22Rv1 (cell line): ENCODE results near the gene MAMLD1.

Experiments
- ZFX ChIP-seq: fragments of 450-650 bp; IDR thresholded peaks from 2 replicates; pipeline ENCODE4 v1.6.1; 2017; ENCODE audit warnings: antibody characterized with exemption, borderline replicate concordance
- TF ChIP-seq, protein P1 (sequence below): fragments of 450-650 bp; IDR thresholded peaks from 2 replicates; pipeline ENCODE4 v1.5.1; 2017; ENCODE audit warnings: mild to moderate bottlenecking

DNA sequence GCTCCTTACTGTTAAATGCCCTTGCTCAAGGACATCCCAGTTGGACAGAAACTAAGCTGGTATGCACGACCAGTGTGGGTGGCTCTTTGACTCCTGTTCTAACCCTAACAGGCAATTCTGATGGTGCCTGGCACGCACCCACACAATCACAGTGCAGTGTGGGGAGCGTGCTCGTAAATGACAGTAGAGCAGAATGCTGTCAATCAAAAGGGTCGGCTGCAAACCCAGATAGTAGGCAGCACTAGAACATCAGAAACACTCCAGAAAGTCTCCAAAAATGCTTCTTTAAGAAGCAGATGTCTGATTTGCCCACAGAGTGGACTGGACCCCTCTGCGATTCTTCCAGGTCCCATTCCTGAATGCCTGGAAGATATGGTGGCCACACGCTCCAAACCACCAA is 167.7 kb downstream of the MAMLD1 start:
- TF ChIP-seq, protein P1, sequence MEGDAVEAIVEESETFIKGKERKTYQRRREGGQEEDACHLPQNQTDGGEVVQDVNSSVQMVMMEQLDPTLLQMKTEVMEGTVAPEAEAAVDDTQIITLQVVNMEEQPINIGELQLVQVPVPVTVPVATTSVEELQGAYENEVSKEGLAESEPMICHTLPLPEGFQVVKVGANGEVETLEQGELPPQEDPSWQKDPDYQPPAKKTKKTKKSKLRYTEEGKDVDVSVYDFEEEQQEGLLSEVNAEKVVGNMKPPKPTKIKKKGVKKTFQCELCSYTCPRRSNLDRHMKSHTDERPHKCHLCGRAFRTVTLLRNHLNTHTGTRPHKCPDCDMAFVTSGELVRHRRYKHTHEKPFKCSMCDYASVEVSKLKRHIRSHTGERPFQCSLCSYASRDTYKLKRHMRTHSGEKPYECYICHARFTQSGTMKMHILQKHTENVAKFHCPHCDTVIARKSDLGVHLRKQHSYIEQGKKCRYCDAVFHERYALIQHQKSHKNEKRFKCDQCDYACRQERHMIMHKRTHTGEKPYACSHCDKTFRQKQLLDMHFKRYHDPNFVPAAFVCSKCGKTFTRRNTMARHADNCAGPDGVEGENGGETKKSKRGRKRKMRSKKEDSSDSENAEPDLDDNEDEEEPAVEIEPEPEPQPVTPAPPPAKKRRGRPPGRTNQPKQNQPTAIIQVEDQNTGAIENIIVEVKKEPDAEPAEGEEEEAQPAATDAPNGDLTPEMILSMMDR = no peak
- TF ChIP-seq ZFX = no peak
